Pancreas (tissue), 10 donors: ENCODE data around the gene PTCD3. TPM values are rescaled to one million over a fixed set of nuclear protein-coding genes. Genes with fewer than 3 reads are reported as not detected.

Experiments
- ATAC-seq, 4 donors: fragments of 200-7000 bp; cut with Tn5 transposase; one replicate each; pipeline versions ENCODE4 v1.8.0 to v1.9.1; 2020; ENCODE audit warnings: mild to moderate bottlenecking in 4 of 4, moderate library complexity in 4 of 4
- DNase-seq, 6 donors: peaks; one replicate each; pipeline ENCODE4 v3.0.0-alpha.2; 2020
- FAIRE-seq: peaks from 2 replicates; lab custom pipeline; 2012; peaks lifted over from hg19 to GRCh38; lab: Jason Lieb, UNC
- H3K27ac ChIP-seq, 4 donors: fragments of 200-600 bp; sonication (generic); 1 replicate in 3 of 4; 2 replicates in 1 of 4; pipeline versions ENCODE4 v1.5.0 to v1.8.0; 2020
- H3K27me3 ChIP-seq, 4 donors: fragments of 200-600 bp; one replicate each; pipeline ENCODE4 v1.8.0; 2021
- H3K36me3 ChIP-seq, 3 donors: fragments of 200-600 bp; sonication (generic) in 1 of 3; one replicate each; pipeline versions ENCODE4 v1.5.0 to v1.8.0; 2020 to 2021
- H3K4me1 ChIP-seq, 3 donors: fragments of 200-600 bp; one replicate each; pipeline ENCODE4 v1.8.0; 2021
- H3K4me3 ChIP-seq, 4 donors: fragments of 200-600 bp; sonication (generic) in 2 of 4; one replicate each; pipeline versions ENCODE4 v1.5.0 to v1.8.0; 2020 to 2021
- H3K9me3 ChIP-seq, 4 donors: fragments of 200-600 bp; one replicate each; pipeline ENCODE4 v1.8.0; 2021
- WGBS, 2 donors: extraction: QIAGEN DNeasy Blood & Tissue Kit; methylation state at CpG; one replicate each; pipeline ENCODE4 v1.1.7; 2013; 5-methylcytosine and 5-hydroxymethylcytosine counted together
- intact Hi-C, 3 donors: fragments of 100-400 bp; cut with DNase I; formaldehyde crosslinking; loops; one replicate each; pipeline versions ENCODE4 v1.11.1 to v1.14.2; 2022
- polyA plus RNA-seq, 2 donors: library from polyadenylated mRNA; stranded (reverse); fragments of 200-250 nt; gene quantifications; one replicate each; pipeline ENCODE4 v1.2.3, GENCODE V29; 2013
- total RNA-seq, 6 donors: library from RNA; stranded (reverse); fragmentation: NEBNext Ultra II Directional in 4 of 6; extraction: Animal tissue kit (Norgen Biotek cat#: 25700) in 4 of 6; gene quantifications; one replicate each; pipeline versions ENCODE4 v1.2.1 to v1.2.4, GENCODE V29; 2021 to 2023
- TF ChIP-seq, protein P1 (sequence below), 4 donors: fragments of 200-600 bp; sonication (generic) in 3 of 4; IDR thresholded peaks; one replicate each; pipeline versions ENCODE4 v1.5.0 to v1.8.0; 2021; ENCODE audit warnings: antibody characterized with exemption in 4 of 4
- donor health status: healthy with polysubstance abuse.
- donor health status: DM: no; HTN: no; CAD: no; lungs with moderate emphysema.
- donor health status: DM: no; HTN: no; CAD: no.
- donor health status: control.
- donor health status: control.
- donor health status: Bipolar disorder and iron deficiency.
- donor health status: DM: yes; HTN: yes; CAD: no.
- donor health status: DM: no; HTN: no; CAD: no.
- donor health status: DM: no; HTN: no; CAD: no.
- donor health status: DM: yes; HTN: yes; CAD: no.

The PTCD3 gene
- total and polyA plus RNA-seq, 8 donors = 15.8 to 42.7 (median 28.9) TPM

DNA sequence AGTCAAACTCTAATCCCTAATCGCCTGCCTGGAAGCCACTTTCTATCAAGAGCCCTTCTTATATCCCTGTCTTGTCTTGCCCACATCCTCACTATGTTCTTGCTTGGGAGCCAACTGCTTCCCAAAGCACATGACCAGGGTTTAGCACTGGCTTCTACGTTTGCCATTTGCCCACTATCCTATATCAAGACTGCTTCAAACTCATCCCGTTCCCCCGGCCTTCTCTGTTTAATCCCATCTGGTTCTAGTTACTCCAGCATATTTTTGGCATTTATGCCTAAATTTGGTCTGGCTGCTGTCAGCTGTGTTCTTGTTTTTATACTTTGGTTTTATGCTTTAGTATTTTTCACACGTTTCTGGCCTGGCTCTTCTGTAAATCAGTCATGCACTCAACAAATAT is 40.5 kb upstream of the PTCD3 start:
- Histone ChIP-seq H3K36me3 (peaks cover 0 to 24% (median 8%) of the 10 kb centered on the region in 3 donors), H3K9me3 (no peaks in the 10 kb centered on the region), H3K4me1 (peaks cover 5 to 25% (median 10%) of the 10 kb centered on the region in 3 donors), H3K27me3 (no peaks in the 10 kb centered on the region), H3K4me3 (no peak overlapping the region), H3K27ac (no peak overlapping the region)
- DNase-seq (no peak), ATAC-seq (no peak), FAIRE-seq (no peak)
- intact Hi-C loops = loop anchor here in 1 of 3 donors (5.0 kb wide), 1 partner anchor 228 kb away; no protein-coding TSS in a partner anchor
- TF ChIP-seq, protein P1, sequence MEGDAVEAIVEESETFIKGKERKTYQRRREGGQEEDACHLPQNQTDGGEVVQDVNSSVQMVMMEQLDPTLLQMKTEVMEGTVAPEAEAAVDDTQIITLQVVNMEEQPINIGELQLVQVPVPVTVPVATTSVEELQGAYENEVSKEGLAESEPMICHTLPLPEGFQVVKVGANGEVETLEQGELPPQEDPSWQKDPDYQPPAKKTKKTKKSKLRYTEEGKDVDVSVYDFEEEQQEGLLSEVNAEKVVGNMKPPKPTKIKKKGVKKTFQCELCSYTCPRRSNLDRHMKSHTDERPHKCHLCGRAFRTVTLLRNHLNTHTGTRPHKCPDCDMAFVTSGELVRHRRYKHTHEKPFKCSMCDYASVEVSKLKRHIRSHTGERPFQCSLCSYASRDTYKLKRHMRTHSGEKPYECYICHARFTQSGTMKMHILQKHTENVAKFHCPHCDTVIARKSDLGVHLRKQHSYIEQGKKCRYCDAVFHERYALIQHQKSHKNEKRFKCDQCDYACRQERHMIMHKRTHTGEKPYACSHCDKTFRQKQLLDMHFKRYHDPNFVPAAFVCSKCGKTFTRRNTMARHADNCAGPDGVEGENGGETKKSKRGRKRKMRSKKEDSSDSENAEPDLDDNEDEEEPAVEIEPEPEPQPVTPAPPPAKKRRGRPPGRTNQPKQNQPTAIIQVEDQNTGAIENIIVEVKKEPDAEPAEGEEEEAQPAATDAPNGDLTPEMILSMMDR (IDR thresholded peaks at IDR 0.05) = no peak
- WGBS, 2 donors = 64 to 73% methylated on average over 5 of the region's 5 CpGs

DNA sequence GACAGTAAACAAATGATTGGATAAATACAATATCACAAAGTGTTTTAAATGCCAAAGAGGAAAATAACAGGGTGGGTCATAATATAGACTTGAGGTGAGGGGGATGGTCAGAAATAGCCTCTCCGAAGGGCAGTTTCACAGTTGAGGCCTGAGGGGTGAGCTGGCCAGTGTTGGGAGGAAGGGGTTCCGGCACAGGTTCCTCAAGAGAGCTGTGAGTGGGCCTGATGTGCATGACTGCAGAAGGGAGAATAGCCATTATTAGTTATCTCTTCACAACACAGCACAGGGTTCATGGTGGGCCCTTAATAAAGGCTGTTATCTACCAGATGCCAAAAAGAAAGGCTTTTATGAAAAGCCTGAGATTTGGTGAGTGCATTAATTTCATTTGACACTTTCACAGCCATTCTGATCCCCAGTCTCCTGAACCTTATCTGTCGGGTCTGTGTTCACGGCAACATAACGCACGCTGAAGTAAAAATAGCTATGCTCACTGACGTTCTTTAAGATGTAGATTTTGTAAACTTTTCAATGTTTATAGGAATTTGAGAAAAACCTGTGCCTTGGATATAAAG is 39.9 kb upstream of the PTCD3 start:
- H3K36me3 ChIP-seq = peaks cover 0 to 24% (median 8%) of the 10 kb centered on the region in 3 donors
- H3K4me3 ChIP-seq = no peak overlapping the region
- peaks cover 5 to 25% (median 10%) of the 10 kb centered on the region in 3 donors for H3K4me1 ChIP-seq
- FAIRE-seq (no peak), ATAC-seq (no peak), DNase-seq (no peak)
- no peaks in the 10 kb centered on the region for H3K27me3 ChIP-seq
- H3K9me3 ChIP-seq = no peaks in the 10 kb centered on the region
- TF ChIP-seq, protein P1 (IDR thresholded peaks at IDR 0.05) = no peak
- 93% methylated on average over 7 of the region's 7 CpGs for WGBS, 2 donors
- intact Hi-C loops = loop anchor here in 1 of 3 donors (5.0 kb wide), 1 partner anchor 229 kb away; no protein-coding TSS in a partner anchor
- H3K27ac ChIP-seq = no peak overlapping the region

DNA sequence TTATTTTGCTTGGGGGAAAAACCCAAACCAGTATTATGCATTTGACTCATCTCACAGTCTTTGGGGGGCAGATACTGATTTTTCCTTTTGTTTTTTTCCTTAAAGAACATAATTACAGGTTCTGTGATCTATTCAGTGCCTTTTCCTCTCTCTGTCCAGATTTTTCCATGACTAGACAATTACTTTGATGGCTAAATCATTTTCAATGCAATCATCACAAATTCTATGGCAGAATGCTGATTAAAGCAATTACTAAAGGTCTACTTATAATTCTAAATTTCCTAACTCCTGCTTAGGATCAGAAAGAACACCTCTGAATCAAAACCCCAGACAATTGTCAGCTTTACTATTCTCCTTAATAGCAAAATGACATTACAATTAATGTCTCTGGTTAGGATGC is 39.1 kb upstream of the PTCD3 start:
- Histone ChIP-seq H3K27ac (no peak overlapping the region), H3K36me3 (peaks cover 0 to 24% (median 8%) of the 10 kb centered on the region in 3 donors), H3K4me1 (peaks cover 10 to 20% (median 11%) of the 10 kb centered on the region in 3 donors), H3K9me3 (no peaks in the 10 kb centered on the region), H3K4me3 (no peak overlapping the region), H3K27me3 (no peaks in the 10 kb centered on the region)
- DNase-seq (no peak), ATAC-seq (no peak), FAIRE-seq (no peak)
- intact Hi-C loops = loop anchor here in 1 of 3 donors (5.0 kb wide), 1 partner anchor 230 kb away; no protein-coding TSS in a partner anchor
- TF ChIP-seq, protein P1 (IDR thresholded peaks at IDR 0.05) = no peak

DNA sequence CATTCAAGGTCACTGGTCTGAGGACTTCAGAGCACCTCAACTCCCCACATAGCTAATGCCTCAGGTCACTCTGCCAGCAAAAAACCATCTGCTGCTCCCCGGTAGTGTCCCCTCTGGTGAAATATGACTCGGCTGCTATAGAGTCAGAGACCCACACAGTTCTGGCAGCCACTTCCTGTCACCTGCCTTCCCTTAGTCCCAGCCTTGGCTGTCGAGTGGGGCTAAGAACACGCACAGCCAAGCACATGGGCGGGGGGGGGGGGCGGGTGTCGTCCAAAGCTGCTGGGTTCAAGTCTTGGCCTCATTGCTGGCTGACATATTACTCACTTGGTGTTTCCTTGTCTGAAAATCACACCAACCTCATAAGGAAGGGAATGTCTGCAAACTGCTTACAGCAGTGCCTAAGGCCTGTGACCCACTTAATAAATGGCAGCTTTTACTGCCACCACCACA is 37.9 kb upstream of the PTCD3 start:
- ATAC-seq (peak in 2 of 4 donors; percentile 5 to 17), FAIRE-seq (no peak), DNase-seq (no peak)
- Histone ChIP-seq H3K9me3 (no peaks in the 10 kb centered on the region), H3K36me3 (peaks cover 0 to 24% (median 8%) of the 10 kb centered on the region in 3 donors), H3K4me1 (peaks cover 12 to 21% (median 15%) of the 10 kb centered on the region in 3 donors), H3K27ac (no peak overlapping the region), H3K27me3 (no peaks in the 10 kb centered on the region), H3K4me3 (no peak overlapping the region)
- TF ChIP-seq, protein P1 (IDR thresholded peaks at IDR 0.05) = no peak
- intact Hi-C loops = loop anchor here in 1 of 3 donors (5.0 kb wide), 1 partner anchor 231 kb away; no protein-coding TSS in a partner anchor
- 36 to 61% methylated on average over 7 of the region's 7 CpGs for WGBS, 2 donors

DNA sequence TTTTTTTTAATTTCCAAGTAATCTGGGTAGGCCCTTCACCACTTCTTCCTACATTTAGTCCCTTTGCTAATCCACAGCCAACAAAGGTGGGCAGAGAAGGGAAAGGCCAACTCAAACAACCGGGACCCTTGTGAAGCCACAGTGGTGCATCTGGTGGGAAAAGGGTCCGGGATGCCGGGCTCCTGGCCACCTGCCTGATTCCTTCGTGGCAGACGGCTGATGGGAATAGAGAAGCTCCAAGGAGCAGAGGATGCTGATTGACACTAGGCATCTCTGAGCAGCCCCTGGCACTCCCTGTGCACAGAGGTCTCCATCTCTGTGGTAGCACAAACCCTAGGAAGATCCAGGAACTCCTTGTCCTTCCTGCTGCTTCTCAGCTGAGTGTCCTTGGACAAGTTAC is 37.4 kb upstream of the PTCD3 start:
- 94 to 96% methylated on average over 5 of the region's 5 CpGs for WGBS, 2 donors

More for the DNA sequence above, 37.4 kb upstream of the PTCD3 start:
- ATAC-seq = no peak
- TF ChIP-seq, protein P1 (IDR thresholded peaks at IDR 0.05) = no peak
- Histone ChIP-seq H3K9me3 (no peaks in the 10 kb centered on the region), H3K27me3 (no peaks in the 10 kb centered on the region), H3K27ac (no peak overlapping the region), H3K4me3 (no peak overlapping the region), H3K4me1 (peaks cover 12 to 24% (median 19%) of the 10 kb centered on the region in 3 donors), H3K36me3 (peaks cover 0 to 24% (median 8%) of the 10 kb centered on the region in 3 donors)
- intact Hi-C loops = loop anchor here in 1 of 3 donors (5.0 kb wide), 1 partner anchor 231 kb away; no protein-coding TSS in a partner anchor
- DNase-seq = no peak
- no peak for FAIRE-seq
